Lung (tissue), 12 donors: Measurements from ENCODE around the gene ROBO1. TPM values are rescaled to one million over a fixed set of nuclear protein-coding genes. Genes with fewer than 3 reads are reported as not detected.

Experiments used
- ATAC-seq: fragments of 200-7000 bp; cut with Tn5 transposase; one replicate; pipeline ENCODE4 v1.9.1; 2020; ENCODE audit warnings: moderate number of reproducible peaks; ENCODE audit not compliant: insufficient read depth, low FRiP score
- DNase-seq, 3 donors: peaks; one replicate each; pipeline ENCODE4 v3.0.0-alpha.2; 2013 to 2017
- H3K27ac ChIP-seq, 2 donors: one replicate each; pipeline ENCODE4 v1.5.1; 2013; ENCODE audit warnings: mild to moderate bottlenecking in 2 of 2, moderate library complexity in 2 of 2, control low read depth in 1 of 2, inconsistent platforms in 1 of 2, low read depth in 1 of 2, low read length in 1 of 2
- H3K27me3 ChIP-seq, 3 donors: one replicate each; pipeline ENCODE4 v1.5.1; 2013; ENCODE audit warnings: low read length in 2 of 3; ENCODE audit not compliant: control insufficient read depth in 3 of 3, insufficient read depth in 3 of 3
- H3K36me3 ChIP-seq, 4 donors: one replicate each; pipeline ENCODE4 v1.5.1; 2013; ENCODE audit warnings: low read length in 4 of 4, mild to moderate bottlenecking in 1 of 4, moderate library complexity in 1 of 4; ENCODE audit not compliant: control insufficient read depth in 4 of 4, insufficient read depth in 4 of 4
- H3K4me1 ChIP-seq, 5 donors: one replicate each; pipeline ENCODE4 v1.5.1; 2013; ENCODE audit warnings: low read length in 5 of 5, mild to moderate bottlenecking in 2 of 5, moderate library complexity in 1 of 5; ENCODE audit not compliant: control insufficient read depth in 5 of 5, insufficient read depth in 5 of 5
- H3K4me3 ChIP-seq: one replicate; pipeline ENCODE4 v1.5.1; 2013; ENCODE audit warnings: mild to moderate bottlenecking, control low read depth, moderate library complexity
- H3K9ac ChIP-seq, 2 donors: one replicate each; pipeline ENCODE4 v1.5.1; 2013; ENCODE audit warnings: low read length in 2 of 2, control low read depth in 1 of 2; ENCODE audit not compliant: insufficient read depth in 1 of 2
- H3K9me3 ChIP-seq, 4 donors: one replicate each; pipeline ENCODE4 v1.5.1; 2013; ENCODE audit warnings: low read length in 3 of 4, mild to moderate bottlenecking in 1 of 4, moderate library complexity in 1 of 4; ENCODE audit not compliant: control insufficient read depth in 4 of 4, insufficient read depth in 3 of 4
- WGBS, 2 donors: extraction: QIAGEN DNeasy Blood & Tissue Kit; methylation state at CpG; one replicate each; pipeline ENCODE4 v1.1.7; 2013; 5-methylcytosine and 5-hydroxymethylcytosine counted together
- polyA plus RNA-seq, 2 donors: library from polyadenylated mRNA; stranded (reverse); fragments of 200-250 nt; gene quantifications; one replicate each; pipeline ENCODE4 v1.2.1, GENCODE V29; 2013
- total RNA-seq, 2 donors: library from RNA; depleted of rRNA in 1 of 2; stranded (reverse); fragments of >200 nt in 1 of 2; gene quantifications; one replicate each; pipeline ENCODE4 v1.2.1, GENCODE V29; 2014 to 2021
- TF ChIP-seq, protein P1 (sequence below): IDR thresholded peaks from 2 replicates; pipeline ENCODE4 v1.5.1; 2012; ENCODE audit warnings: mild to moderate bottlenecking; ENCODE audit errors: control extremely low read depth, extremely low read depth
- donor health status: control.
- donor health status: control.
- donor health status: Bipolar disorder and iron deficiency.
- donor health status: healthy.
- donor health status: DM: yes; HTN: yes; CAD: no.

Gene ROBO1
- total and polyA plus RNA-seq, 4 donors, result 2.6 to 72.6 (median 15.7) TPM

- Histone ChIP-seq H3K9me3 (no peaks in the 10 kb centered on the region), H3K27ac (no peak overlapping the region), H3K27me3 (no peaks in the 10 kb centered on the region), H3K9ac (no peak overlapping the region), H3K4me3 (no peak overlapping the region), H3K36me3 (no peaks in the 10 kb centered on the region), H3K4me1 (no peaks in the 10 kb centered on the region)
- 83 to 89% methylated on average over 1 of the region's 1 CpG for WGBS, 2 donors
- ATAC-seq (no peak), DNase-seq (no peak)
- TF ChIP-seq, protein P1, sequence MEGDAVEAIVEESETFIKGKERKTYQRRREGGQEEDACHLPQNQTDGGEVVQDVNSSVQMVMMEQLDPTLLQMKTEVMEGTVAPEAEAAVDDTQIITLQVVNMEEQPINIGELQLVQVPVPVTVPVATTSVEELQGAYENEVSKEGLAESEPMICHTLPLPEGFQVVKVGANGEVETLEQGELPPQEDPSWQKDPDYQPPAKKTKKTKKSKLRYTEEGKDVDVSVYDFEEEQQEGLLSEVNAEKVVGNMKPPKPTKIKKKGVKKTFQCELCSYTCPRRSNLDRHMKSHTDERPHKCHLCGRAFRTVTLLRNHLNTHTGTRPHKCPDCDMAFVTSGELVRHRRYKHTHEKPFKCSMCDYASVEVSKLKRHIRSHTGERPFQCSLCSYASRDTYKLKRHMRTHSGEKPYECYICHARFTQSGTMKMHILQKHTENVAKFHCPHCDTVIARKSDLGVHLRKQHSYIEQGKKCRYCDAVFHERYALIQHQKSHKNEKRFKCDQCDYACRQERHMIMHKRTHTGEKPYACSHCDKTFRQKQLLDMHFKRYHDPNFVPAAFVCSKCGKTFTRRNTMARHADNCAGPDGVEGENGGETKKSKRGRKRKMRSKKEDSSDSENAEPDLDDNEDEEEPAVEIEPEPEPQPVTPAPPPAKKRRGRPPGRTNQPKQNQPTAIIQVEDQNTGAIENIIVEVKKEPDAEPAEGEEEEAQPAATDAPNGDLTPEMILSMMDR, result no peak
Observed at GRCh38 chr3:79236496-79236895, 531.3 kb downstream of the ROBO1 start.

DNA sequence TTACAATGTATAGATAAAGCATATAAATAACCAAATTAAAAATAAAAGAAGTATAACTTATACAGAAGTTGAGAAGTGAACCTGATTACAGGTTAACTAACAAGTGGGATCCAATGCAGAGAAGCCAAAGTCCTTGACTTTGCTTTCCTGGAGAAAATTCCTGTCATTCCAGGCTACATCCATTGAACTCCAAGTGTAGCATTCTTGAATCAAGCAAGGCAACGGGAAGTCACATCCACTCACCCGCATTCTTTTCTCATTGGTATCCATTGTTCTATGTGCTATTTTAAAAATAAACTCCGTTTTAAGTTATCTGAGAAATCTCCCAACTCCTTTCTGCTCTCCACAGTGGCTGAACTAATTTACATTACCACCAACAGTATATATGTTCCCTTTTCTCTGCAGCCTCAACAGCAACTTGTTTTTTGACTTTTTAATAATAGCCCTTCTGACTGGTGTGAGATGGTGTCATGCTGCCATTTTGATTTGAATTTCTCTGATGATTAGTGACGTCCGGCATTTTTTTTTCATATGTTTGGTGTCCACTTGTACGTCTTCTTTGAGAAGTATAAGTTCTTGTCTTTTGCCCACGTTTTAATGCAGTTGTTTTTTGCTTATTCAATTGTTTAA, 534.3 kb downstream of the ROBO1 start:
- Histone ChIP-seq H3K36me3 (no peaks in the 10 kb centered on the region), H3K4me3 (no peak overlapping the region), H3K27me3 (no peaks in the 10 kb centered on the region), H3K9ac (no peak overlapping the region), H3K27ac (no peak overlapping the region), H3K4me1 (no peaks in the 10 kb centered on the region), H3K9me3 (peaks cover 0 to 3% (median 0%) of the 10 kb centered on the region in 4 donors)
- DNase-seq, result no peak
- no peak for ATAC-seq
- 63 to 71% methylated on average over 7 of the region's 7 CpGs for WGBS, 2 donors
- TF ChIP-seq, protein P1, result no peak

- H3K27ac ChIP-seq, result no peak overlapping the region
- 88 to 97% methylated on average over 1 of the region's 1 CpG for WGBS, 2 donors
- ATAC-seq, result no peak
- no peak for DNase-seq
- no peaks in the 10 kb centered on the region for H3K36me3 ChIP-seq
- H3K4me1 ChIP-seq, result no peaks in the 10 kb centered on the region
- no peaks in the 10 kb centered on the region for H3K27me3 ChIP-seq
- TF ChIP-seq, protein P1, result no peak
- no peak overlapping the region for H3K4me3 ChIP-seq
- H3K9ac ChIP-seq, result no peak overlapping the region
- H3K9me3 ChIP-seq, result peaks cover 0 to 3% (median 0%) of the 10 kb centered on the region in 4 donors
Observed at GRCh38 chr3:79230266-79230665, 537.5 kb downstream of the ROBO1 start.

DNA sequence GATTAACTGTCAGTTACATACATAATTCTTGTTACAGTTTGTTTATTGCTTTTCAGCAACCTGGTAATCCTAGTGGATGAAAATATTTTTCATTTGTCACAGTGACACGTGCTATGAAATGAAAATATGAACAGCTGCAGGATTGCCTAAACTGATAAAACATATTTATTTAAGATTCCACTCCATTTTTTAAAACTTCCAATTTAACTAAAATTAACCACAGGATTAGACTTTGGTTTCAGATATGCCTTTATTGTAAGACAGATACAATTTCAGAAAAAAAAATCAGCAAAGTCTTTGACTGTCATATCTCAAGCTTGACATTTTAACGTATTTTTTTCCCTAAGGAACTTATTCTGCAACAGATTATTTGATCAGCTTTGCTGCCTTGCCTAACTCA, 550.7 kb downstream of the ROBO1 start:
- DNase-seq, result no peak
- 51 to 73% methylated on average over 2 of the region's 2 CpGs for WGBS, 2 donors

More for the DNA sequence above, 550.7 kb downstream of the ROBO1 start:
- H3K27ac ChIP-seq, result no peak overlapping the region
- no peak overlapping the region for H3K4me3 ChIP-seq
- H3K36me3 ChIP-seq, result no peaks in the 10 kb centered on the region
- no peaks in the 10 kb centered on the region for H3K9me3 ChIP-seq
- no peak overlapping the region for H3K9ac ChIP-seq
- no peaks in the 10 kb centered on the region for H3K4me1 ChIP-seq
- H3K27me3 ChIP-seq, result no peaks in the 10 kb centered on the region
- no peak for ATAC-seq
- TF ChIP-seq, protein P1, result no peak
